Stimulated activated CD8-positive, alpha-beta memory T cell treated with anti-CD3 and anti-CD28 coated beads, Interleukin-15, amount 100 ng/mL, for 4 hours (primary cell): Measurements from ENCODE around the gene GSTM2.
"Not testable (repeated sequence)": the region's sequence is repeated elsewhere in the genome, so short reads cannot be mapped to it uniquely, and the experiment has no call there.

Experiments used
- DNase-seq, 2 donors: peaks; one replicate each; pipeline ENCODE4 v3.0.0-alpha.2; 2020; ENCODE audit warnings: low read depth in 2 of 2

The GSTM2 gene

DNA sequence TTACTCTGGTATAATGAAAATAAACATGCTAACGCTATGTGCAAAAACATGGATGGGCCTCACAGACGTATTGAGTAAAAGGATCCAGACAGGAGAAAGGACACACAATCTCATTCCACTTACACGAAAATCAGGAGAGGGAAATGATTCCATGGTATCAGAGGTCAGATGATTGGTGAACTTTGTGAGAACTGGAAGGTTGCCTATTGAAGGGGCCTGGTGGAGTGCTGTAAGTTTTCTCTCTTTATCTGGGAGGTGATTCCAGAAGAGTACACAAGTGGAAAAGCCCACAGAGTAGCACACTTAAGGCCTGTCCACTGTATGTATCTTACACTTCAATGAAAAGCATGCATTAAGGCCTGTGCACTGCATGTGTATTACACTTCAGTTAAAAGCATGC, 9.6 kb downstream of the GSTM2 start:
- DNase-seq: no peak

GRCh38 chr1:109678637-109679036, 10.8 kb downstream of the GSTM2 start:
- DNase-seq: not testable (repeated sequence)

DNA sequence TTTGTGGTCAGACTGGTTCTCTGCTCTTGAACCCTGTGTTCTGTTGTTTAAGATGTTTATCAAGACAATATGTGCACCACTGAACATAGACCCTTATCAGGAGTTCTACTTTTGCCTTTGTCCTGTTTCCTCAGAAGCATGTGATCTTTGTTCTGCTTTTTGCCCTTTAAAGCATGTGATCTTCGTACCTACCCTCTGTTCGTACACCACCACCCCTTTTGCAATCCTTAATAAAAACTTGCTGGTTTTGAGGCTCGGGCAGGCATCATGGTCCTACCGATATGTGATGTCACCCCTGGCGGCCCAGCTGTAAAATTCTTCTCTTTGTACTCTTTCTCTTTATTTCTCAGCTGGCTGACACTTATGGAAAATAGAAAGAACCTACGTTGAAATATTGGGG, 16.9 kb downstream of the GSTM2 start:
- not testable (repeated sequence) for DNase-seq

DNA sequence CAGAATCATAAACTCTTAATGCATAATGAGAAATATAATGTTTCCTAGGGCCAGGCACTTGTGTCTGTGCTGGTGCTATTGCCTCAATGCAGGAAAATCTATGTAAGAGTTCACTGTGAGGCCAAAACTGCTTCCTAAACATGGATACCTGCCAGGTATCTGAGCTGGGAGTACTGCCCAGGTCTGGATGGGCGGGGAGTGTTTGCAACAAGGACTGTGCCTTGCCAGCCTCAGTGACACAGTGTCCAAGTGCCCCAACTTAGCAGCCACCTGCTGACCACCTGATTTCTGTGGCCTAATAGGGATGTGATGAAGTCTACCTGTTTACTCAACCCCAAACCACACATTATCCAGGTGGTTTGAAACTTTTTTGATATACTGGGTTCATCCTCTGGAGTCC, 17.5 kb downstream of the GSTM2 start:
- not testable (repeated sequence) for DNase-seq

DNA sequence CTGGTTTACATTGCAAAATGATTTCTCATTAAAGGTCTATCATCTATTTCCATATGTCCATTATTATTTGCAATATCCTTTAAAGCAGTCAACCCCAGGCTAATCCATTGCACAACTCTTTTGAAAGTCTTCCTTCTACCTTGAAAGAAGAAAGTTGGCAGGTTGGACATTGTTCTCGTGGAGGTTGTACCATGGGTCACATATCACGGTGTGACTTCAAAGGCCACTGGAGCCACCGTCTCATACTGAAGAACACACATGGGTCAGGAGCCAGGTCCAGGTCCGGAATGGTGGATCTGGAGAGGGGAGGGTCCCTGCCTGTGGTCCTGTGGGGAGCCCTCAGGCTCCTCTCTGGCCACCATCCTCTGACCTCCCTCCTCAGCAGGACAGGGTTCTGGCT, 18.0 kb downstream of the GSTM2 start:
- not testable (repeated sequence) for DNase-seq

GRCh38 chr1:109687109-109687508, 19.3 kb downstream of the GSTM2 start:
- DNase-seq: not testable (repeated sequence)

DNA sequence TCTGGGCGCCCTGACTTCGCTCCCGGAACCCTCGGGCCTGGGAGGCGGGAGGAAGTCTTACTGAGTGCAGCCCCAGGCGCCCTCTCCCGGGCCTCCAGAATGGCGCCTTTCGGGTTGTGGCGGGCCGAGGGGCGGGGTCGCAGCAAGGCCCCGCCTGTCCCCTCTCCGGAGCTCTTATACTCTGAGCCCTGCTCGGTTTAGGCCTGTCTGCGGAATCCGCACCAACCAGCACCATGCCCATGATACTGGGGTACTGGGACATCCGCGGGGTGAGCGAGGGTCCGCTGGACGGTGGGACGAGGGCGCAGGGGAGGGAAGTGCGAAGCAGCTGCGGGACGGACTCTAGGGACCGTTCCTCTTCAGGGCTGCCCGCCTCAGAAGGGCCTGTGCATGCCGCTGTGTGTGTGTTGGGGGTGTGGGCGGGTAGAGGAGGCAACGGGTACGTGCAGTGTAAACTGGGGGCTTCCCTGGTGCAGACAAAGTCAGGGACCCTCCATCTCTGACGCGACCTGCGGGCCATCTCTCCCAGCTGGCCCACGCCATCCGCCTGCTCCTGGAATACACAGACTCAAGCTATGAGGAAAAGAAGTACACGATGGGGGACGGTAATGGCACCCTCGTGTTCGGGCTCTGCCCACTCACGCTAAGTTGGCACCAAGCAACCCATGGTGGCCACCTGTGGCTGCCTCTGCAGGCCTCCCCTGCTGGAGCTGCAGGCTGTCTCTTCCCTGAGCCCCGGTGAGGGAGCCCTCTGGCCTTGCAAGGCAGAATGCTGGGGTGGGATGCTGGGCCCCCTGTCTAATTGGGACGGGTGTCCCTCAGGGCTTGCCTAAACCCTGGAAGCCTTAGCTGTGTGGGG, 20.0 kb downstream of the GSTM2 start, which contains the start of gene GSTM1:
Gene GSTM1, plus strand, starts transcription at position 177 of the 859 bp plus-strand sequence. Its CDS starts 57 bp downstream, at position 234.
- DNase-seq: peak in 1 of 2 donors; percentile 72

- no peak for DNase-seq
Observed at GRCh38 chr1:109689844-109690405, 22.1 kb downstream of the GSTM2 start.

DNA sequence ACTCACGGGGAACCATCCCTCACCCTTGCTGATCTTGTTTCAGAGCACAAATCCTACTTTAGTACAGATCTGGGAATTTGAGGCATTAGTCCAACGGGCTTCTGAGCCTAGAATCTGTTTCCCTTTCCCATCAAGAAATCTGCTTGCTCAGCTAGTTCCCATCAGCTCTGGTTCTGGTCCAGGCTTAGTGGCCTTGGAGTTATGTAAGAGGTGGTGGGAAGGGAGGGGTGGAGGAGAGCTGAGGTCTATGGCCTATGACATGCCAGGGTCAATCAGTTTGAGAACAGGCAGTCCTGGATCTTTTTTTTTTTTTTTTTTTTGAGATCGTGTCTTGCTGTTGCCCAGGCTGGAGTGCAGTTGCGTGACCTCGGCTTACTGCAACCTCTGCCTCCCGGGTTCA, 23.9 kb downstream of the GSTM2 start:
- DNase-seq: no peak

DNA sequence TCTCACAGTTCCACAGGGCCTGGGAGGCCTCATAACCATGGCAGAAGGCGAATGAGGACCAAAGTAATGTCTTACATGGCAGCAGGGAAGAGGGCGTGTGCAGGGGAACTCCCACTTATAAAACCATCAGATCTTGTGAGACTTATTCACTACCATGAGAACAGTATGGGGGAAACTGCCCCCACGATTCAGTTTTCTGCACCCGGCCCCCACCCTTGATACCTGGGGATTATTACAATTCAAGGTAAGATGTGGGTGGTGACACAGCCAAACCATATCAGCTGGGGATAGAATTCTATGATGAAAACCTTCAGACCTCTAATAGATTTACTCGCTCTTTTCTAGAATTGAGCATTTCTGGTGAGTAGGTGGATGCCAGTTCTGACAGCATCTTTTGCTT, 26.5 kb downstream of the GSTM2 start:
- DNase-seq: not testable (repeated sequence)

- DNase-seq: not testable (repeated sequence)
Observed at GRCh38 chr1:109695138-109695537, 27.3 kb downstream of the GSTM2 start.

GRCh38 chr1:109697066-109697465, 29.2 kb downstream of the GSTM2 start:
- DNase-seq: no peak

- DNase-seq: not testable (repeated sequence)
Observed at GRCh38 chr1:109697861-109698260, 30.0 kb downstream of the GSTM2 start.

- not testable (repeated sequence) for DNase-seq
Observed at GRCh38 chr1:109702940-109703339, 35.1 kb downstream of the GSTM2 start.

DNA sequence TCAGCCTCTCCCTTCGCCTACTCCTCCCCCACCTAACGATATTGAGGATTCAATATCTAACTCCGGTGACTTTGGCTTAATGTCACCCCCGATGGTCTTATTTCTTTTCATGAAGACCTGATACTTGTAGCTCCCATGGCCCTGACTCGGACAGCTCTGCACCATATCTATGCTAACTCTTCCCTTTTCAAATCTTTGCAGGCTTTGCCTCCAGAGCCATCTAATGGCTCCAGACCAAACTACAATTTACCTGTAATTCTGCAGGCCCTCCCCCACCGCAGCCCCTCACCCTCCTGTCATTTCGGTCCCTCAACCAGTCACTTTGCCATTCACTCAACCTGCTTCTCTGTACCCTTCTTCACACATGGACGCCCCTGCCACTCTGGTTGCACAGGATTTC, 36.3 kb downstream of the GSTM2 start:
- no peak for DNase-seq

DNA sequence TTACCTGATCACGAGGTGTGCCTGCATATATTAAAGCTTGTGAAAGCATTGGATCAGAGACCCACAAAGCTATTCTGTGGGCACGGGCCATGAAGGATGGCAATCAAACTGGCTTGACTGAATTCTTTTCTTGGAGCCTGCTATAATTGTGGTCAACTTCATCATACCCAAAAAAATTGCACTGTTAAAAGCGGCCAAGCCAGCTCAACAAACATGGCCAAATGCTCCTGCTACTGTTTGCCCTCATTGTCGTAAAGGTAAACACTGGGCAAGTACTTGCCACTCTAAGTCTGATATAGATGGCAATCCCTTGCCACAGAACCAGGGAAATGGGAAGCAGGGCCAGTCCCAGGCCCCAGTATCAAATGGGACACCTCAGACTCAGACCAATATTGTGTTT, 37.6 kb downstream of the GSTM2 start:
- no peak for DNase-seq

GRCh38 chr1:109708949-109709348, 41.1 kb downstream of the GSTM2 start:
- DNase-seq: not testable (repeated sequence)

GRCh38 chr1:109709822-109710221, 42.0 kb downstream of the GSTM2 start:
- not testable (repeated sequence) for DNase-seq

DNA sequence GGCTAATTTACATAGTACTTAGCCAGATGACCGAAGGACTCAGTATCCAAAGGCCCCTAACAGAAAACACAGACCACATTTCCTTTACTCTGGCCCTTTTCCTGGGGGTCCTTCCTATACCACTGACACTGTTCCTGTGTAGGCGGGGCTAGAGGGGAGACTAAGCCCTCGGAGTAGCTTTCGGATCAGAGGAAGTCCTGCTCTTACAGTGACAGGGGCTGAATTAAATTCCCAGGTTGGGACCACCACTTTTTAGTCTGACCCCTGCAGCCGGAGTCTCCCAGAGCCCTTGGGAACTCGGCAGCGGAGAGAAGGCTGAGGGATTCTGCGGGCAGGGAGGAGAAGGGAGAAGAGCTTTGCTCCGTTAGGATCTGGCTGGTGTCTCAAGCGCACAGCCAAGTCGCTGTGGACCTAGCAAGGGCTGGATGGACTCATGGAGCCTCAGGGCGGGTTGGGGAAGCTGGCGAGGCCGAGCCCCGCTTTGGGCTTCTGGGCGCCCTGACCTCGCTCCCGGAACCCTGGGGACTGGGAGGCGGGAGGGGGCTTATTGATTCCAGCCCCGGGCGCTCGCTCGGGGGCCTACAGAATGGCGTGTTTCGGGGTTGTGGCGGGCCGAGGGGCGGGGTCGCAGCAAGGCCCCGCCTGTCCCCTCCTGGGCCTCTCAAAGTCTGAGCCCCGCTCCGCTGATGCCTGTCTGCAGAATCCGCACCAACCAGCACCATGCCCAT, 43.9 kb downstream of the GSTM2 start, which contains the start of gene GSTM5:
Gene GSTM5, plus strand, starts transcription at position 659 of the 728 bp plus-strand sequence. Its CDS starts 62 bp downstream, at position 721.
- not testable (repeated sequence) for DNase-seq

DNA sequence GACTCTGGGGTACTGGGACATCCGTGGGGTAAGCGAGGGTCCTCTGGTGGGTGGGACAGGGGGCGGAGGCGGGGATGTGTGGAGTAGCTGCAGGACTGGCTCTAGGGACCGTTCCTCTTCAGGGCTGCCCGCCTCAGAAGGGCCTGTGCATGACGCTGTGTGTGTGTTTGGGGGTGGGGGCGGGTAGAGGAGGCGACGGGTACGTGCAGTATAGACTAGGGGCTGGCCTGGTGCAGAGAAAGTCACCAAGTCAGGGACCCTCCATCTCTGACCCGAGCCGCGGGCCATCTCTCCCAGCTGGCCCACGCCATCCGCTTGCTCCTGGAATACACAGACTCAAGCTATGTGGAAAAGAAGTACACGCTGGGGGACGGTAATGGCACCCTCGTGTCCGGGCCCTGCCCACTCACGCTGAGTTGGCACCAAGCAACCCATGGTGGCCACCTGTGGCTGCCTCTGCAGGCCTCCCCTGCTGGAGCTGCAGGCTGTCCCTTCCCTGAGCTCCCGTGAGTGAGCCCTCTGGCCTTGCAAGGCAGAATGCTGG, 44.5 kb downstream of the GSTM2 start:
- no peak for DNase-seq

- DNase-seq: no peak
Observed at GRCh38 chr1:109713636-109714035, 45.8 kb downstream of the GSTM2 start.
